GM18907 (cell line): ENCODE results near the gene CMTM8.

ENCODE experiments used
- ATAC-seq: cut with Tn5 transposase; IDR thresholded peaks from one replicate; pipeline ENCODE4 v1.9.1; 2021; ENCODE audit warnings: mild to moderate bottlenecking, moderate library complexity; ENCODE audit not compliant: unreplicated experiment

The CMTM8 gene

DNA sequence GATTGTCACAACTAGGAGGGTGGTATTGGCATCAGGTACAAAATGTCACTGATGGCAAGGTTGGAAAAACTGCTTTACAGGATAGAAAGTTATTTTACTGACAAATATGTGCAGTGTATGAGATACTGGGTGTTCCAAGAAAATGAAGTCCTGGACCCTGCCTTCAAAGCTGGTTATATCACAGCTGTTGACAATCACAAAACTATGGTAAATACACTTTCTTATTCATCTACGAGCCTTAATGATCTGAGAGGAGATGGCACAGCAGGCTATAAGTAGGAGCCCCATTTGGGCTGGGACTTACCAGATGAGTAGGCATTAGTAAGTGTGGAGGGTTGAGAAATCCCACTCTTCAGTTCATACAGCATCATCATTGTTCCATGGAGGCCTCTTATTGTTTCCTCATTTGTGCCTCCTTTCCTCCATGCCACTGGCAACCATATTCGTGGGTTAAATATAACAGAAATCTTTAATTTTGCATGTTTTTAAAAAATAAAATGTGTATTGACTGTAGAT lies 66.9 kb downstream of the CMTM8 start:
- no peak for ATAC-seq

DNA sequence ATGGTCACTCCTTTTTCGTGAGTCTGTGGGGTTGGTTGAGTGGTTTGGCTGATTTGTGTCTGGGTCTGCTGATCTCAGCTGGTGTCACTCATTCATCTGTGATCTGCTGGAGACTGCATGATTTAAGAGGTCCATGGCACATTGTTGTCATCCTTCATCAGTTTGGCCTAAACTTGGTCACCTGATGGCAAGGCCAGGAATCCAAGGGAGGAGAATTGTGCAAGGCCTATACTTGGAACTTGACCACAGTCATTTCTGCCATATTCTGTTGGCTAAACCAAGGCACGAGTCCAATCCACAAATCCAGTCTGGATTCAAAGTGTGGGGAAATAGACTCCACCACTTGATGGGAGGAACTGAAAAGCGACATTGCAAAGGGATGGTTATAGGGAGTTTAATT lies 67.6 kb downstream of the CMTM8 start:
- no peak for ATAC-seq

DNA sequence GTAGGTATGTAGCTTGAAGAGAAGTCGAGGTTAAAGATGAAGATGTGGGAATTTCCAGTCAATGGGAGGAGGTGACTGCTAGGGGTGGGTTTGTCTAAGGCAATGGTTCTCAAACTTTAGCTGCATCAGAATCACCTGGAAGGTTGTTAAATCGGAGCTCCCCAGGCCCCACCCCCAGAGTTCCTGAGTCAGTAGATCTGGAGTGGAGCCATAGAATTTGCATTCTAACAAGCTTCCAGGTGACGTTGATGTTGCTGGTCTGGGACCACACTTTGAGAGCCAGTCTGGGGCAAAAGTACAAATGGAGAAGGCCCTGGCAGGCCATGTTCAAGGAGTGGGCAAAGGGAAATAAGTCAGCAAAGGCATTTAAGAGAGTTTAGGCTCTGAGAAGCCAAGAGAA lies 69.1 kb downstream of the CMTM8 start:
- ATAC-seq = no peak

DNA sequence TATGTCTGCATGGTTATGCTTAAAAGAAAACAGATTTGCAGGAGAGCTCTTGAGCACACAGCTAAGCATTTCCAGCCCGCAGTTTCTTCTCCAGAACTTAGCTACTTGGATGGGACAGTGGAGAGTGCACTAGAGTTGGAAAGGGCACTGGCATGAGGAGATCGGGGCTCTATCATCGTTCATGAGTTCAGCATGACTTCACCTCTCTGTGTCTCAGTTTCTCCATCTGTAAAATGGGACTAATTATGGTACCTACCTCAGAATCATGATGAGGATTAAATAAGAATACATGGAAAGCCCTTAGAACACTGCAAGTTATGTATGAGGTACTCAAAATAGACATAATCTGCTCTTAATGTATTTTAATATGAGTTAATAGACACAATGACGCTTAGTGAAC lies 69.9 kb downstream of the CMTM8 start:
- ATAC-seq = no peak

DNA sequence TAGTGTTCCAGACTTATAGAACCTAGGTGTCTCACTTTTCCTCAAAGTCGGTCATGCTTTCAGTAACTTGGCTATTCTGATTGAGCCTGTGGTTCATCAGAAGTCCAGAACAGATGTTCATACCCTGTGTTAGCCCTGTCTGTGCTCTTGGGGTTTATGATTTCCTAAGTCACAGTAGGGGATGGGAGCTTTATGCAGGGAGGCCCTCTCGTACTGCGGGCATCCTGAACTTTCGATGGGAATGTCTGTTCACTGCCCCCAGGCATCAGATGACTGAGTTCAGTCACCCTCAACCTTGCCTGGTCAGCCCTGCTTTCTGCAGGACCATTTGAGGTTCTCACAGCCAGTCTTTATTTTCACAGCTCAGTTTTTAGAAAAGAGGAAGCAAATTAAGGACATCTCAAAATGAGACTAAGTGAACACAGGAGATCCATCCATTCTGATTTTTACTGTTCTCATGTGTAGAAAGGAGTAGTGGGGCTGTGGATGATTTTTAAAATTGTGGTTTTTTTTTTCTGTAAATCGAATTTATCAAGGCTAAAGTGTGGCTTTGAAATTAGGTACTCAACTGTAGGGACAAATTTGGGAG lies 71.3 kb downstream of the CMTM8 start:
- no peak for ATAC-seq

DNA sequence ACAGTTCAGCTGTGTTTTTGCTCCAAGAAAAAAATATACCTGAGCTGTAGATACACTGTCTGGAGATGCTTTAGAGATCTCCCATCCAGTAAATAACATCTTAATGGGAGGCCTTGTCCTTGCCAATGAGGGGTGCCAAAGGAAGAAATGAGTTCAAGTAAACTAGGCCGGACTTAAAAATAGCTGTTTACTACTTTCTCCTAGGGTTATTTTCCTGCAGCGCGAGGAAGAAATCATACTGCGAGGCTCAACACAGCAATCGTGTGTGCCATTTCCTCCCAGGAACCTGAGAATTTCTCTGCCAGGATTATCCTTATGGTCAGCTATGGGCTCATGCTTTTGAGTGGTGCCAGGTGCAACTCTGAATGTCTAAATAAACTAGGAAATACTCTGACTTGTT lies 71.9 kb downstream of the CMTM8 start:
- no peak for ATAC-seq

DNA sequence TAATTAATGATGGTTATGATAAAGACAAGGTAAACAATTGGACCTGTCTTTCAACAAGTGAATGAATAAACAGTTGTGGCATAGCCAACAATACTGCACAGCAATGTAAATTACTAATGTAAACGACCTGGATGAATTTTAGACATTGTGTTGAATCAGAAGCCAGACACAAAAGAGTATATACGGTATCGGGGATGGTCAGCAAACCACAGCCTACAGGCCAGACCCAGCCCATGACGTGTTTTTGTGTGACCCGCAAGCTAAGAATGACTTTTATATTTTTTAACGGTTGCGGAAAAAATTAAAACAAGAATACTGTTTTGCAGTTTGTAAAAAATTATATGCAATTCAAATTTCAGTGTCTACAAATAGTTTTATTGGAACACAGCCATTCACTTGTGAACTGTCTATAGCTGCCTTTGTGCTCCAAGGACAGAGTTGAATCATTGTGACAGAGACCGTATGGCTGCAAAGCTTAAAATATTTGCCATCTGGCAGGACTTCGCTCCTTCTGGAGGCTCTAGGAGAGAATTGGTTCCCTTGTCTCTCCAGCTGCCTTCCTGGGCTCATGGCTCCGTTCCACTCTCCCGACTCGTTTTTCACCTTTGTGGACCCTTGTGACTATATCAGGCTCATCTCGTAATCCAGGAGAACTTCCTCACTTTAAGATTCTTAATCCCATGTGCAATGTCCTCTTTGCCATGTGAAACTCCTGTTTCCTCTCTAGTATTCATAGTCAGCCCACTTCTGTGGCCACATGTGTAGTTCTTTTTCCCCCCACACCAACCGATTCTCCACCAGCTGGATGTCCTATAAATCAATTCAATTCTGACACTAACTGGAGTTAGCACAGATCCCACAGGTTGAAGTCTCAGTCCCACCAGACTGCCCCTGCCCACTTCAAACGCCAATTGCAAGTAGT lies 72.7 kb downstream of the CMTM8 start:
- no peak for ATAC-seq

DNA sequence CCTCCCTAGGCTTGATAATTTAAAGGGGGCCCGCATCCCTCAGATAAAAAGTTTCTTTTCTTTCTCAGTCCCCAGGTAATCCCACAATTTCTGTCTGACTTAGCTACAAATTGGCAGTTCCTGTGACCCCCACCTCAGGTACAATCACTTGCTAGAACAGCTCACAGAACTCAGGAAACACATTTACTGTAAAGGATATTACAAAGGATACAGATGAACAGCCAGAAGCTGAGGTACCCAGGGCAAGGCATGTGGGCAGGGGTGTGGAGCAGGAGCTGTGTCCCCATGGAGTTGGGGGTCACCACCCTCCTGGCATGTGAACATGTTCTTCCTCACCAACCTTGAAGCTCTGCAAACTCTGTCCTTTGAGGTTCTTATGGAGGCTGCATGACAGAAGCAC lies 73.8 kb downstream of the CMTM8 start:
- no peak for ATAC-seq

DNA sequence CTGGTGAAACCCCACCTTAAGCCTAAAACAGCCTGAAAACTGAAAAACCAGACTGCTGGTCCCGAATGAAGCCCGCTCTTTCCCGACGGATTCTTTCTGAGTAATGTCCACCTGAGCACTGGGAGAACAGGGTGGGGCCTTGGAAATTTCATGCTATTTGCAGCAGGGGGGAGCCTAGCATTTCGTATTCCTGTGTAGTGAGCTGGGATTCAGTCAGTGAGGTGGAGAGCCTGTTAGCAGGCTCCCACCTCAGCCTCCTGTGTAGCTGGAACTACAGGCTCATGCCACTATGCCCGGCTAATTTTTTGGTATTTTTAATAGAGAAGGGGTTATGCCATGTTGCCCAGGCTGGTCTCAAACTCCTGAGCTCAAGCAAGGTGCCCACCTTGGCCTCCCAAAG lies 74.7 kb downstream of the CMTM8 start:
- no peak for ATAC-seq

DNA sequence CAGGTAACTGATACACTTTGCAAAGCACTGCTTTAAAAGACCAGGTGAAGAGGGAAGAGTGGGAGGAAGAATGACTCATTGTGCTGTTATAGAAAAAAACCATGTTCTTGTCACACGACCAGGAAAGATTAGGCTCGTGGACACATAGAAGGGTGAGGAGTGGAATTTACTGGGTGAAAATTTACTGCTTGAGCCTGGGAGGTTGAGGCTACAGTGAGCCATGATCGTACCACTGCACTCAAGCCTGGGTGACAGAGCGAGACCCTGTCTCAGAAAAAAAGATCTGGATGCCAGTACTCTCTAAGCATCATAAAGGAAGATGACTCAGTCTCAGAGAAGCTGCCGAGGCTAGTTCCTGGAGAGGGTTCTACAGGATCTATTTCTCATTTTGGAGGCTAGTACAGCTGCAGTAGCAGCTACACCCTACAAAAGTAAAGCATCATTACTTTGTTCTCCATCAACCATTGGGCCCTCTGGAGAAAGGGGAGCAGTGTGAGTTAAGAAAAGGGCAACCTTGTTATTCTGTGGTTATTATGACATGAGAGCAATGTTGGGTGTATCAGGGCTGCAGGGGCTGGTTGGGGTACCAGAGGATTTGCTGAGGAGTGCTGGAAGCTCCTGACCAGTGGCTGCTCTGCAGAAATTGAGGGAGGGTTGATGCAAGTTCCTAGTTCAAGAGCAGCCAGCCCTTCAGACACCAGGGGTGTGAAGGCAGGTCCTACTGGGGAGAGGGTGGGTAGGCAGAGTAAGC lies 75.4 kb downstream of the CMTM8 start:
- no peak for ATAC-seq

DNA sequence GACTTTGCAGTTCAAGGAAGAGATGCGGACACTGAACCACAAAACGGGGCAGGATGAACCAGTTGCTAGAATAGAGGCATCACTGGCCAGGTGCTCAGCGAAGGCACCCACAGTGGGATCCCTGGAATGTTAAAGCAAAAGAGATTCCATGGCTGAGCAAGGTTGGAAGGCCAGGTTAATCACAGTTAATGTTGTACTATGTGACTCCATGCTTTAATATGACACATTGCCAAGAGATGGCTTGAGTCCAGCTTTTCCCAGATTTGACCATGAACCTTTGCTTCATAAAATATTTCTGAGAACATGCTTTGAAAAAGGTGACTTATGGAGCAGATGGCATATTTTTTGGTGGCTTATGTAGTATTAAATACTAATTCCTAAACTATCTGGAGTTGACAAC lies 77.0 kb downstream of the CMTM8 start:
- no peak for ATAC-seq

DNA sequence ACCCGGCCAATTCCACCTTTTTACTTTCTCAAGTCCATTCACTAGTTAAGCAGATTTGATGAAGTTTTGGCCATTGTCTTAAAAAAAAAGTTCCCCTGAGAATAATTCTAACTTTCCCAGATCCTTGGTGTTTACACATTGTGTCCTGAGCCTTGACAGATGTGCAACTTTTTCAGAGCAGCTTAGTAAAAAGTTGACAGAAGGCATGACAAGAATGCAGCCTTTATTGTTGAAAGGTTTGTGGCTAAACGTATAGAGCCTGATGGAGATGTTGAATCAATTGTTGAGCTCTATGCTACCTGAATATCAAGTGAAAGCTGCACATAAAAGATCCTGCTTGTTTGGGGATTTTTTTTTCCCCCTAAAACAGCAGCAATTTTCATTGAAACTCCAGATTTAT lies 77.8 kb downstream of the CMTM8 start:
- no peak for ATAC-seq

DNA sequence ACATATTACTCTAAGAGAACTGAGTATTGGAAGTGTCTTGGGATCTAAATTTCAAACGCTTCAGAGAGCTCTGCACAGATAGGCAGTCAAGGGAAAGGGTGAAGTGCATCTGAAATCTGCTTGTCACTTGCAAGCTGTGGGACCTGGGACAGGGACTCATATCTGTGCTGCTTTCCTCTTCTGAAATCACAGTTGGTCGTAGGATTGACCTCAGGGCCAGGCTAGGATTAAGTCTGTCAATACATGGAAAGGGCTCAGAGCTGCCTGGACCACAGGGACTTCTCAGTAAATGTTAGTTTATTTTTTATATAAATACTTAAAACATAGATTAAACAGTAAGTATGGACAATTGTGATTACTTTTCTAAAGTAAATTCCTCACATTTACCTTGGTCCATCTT lies 78.5 kb downstream of the CMTM8 start:
- no peak for ATAC-seq

DNA sequence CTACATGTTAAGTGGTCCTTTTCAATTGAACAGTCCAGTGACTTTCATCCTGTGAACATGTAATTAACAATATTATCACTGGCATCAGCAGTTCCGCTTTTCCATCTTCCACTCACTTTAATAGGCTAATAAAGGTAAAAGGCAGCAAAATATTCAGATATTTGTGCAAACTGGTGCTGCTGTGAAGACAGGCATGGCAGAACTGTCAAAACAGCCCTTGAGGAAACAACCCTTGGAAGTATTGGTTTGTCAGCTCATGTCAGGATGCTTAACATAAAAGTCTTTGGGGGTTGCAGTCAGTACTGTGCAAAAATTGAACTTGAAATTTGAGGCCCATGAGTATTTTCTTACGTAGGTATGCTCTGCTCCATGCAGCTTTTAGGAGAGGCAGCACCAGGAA lies 81.1 kb downstream of the CMTM8 start:
- ATAC-seq = no peak

DNA sequence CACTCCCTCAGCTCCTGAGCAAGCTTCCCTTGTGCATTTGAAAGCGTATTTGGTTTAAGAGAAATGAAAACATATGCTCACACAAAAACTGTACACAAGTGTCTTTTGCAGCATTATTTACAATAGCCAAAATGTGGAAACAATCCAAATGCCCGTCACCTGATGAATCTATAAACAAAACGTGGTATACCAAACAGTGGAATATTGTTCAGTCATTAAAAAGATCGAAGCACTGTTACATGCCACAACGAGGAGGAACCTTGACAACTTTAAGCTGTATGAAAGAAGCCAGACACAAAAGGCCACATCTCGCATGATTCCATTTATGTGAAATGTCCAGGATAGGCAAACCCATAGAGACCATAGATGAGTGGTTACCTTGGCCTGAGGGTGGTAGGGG lies 81.6 kb downstream of the CMTM8 start:
- ATAC-seq = no peak

DNA sequence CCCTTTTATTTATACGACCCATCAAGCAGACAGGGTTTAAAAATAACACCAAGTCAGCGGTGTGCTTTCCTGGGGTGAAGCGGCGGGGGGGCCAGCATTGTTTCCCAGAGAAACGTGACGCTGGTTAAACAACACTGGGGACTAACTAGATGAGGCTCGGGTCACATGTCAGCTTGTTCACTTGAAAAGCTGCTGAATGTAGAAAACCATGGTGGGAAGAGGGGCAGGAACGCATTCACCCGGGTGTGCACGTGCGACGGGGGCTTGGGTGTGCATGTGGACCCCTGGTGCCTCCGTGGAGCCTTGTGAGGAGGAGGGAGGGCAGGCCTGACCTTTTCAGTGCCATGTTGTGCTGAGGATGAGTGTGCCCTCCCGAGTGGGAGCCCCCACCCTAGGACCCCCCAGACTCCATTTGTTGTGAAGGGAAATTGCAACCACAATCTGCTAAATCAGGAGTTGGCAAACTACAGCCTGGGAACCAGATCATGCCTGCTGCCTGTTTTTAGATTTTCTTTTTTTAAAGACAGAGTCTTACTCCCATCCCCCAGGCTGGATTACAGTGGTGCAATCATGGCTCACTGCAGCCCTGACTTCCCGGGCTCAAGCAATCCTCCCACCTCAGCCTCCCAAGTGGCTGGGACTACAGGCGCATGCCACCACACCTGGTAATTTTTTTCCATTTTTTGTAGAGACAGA lies 82.8 kb downstream of the CMTM8 start:
- ATAC-seq = no peak

DNA sequence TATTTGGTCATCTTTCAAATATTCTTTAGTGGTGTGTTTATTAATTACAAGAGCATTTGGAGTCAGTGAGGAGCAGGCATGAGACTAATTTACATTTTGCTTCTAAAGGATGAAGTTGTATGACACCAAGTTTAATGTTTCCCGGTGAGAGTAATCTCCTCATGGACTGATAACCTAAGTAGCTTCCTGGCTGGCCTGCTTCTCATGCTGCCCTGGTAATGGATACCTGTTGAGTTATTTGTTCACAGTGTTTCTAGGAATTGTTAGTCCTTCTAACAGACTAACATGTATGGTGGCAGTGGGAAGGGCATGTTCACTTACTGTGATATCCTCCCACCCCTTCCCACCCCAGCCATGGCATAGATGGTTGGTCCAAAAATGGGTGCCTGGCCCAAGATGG lies 83.8 kb downstream of the CMTM8 start:
- no peak for ATAC-seq

DNA sequence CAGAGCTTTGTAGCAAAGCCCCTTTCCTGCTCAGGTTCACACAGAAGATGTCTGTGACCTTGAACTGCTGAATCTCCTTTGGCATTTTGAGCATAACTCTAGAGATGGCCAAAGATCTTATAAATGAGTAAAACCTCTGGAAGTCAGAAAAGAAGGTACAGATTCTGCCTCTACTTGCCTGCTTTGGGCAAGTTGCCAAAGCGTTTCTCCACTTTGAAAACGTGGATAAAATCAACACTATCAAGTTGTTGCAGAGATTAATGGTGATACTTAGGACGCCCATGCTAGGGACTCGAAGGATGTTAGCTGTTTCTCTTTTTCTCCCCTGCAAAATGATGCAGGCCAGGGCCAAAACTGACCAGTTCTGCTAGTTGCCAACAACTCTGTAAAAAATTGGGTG lies 85.1 kb downstream of the CMTM8 start:
- no peak for ATAC-seq

DNA sequence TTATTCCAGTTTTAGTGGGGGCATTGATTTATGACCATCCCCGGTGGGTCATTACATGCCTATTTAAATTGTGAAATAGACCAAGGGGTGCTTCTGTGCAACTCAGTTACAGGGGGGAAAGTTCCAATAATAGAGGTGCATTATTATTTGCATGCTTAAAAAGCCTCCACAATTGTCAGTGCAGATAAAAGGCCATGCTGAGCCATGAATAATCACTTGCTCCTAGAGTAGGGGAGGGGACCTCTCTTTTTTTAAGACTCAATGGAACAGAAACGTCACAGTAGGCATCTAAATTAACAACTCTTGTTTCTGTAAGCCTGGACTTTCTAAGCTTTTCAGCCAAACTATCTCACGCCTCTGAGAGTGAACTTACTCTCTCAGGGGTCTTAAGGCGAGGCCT lies 86.7 kb downstream of the CMTM8 start:
- no peak for ATAC-seq

DNA sequence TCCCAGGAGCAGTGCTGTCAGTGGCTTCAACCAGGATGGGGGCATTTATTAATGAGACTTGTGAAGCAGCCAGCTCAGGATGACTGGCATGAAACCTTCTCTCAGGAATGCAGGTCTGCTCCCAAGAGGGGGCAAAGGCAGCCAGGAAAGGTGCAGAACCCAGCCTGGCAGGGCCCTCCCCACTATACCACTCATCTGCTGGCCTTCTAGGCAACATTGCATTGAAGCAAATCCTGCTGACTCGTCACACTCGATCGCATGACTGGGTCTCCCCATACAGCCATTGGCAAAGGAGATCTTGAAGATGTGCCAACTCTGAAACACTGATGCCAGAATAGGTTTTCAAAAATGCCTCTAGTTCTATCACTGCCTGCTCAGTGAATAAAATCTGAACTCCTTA lies 87.4 kb downstream of the CMTM8 start:
- ATAC-seq = no peak

DNA sequence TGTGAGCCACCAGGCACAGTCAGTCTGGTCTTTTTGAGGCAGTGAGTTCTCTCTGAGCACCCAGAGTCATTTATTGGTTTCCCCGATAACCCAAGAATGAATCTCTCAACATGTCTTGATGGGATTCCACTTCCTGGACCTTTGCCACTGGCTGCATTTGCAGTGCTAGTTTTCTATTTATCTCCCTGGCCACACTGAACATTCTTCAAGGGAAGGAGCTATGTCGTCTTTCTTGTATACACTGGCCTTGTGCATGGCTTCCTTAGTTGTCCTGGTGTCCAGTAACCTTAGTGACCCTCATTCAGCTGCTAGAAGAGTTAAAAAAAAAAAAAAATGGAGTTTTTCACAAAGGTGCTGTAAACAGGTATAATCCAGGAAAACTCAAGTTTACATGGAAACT lies 88.3 kb downstream of the CMTM8 start:
- no peak for ATAC-seq
